CD4-positive, CD25-positive, alpha-beta regulatory T cell (primary cell): ENCODE data around the gene IER2. TPM values are rescaled to one million over a fixed set of nuclear protein-coding genes. Genes with fewer than 3 reads are reported as not detected.
A peak's percentile ranks its signal among the peaks of the same experiment; 100 is the strongest.

Experiments
- ATAC-seq, 2 donors: fragments of 150-1000 bp; cut with Tn5 transposase; one replicate each; pipeline ENCODE4 v1.10.0; 2021; ENCODE audit warnings: low read depth in 2 of 2, moderate number of reproducible peaks in 2 of 2, moderate library complexity in 1 of 2
- DNase-seq, 3 donors: peaks; one replicate each; pipeline versions ENCODE4 v3.0.0 to v3.0.0-alpha.2; 2012 to 2022; ENCODE audit warnings: mixed read lengths in 1 of 3
- H3K27ac ChIP-seq: one replicate; pipeline ENCODE4 v1.7.0; 2013; ENCODE audit warnings: mild to moderate bottlenecking, low read length; ENCODE audit not compliant: insufficient read depth, poor library complexity, severe bottlenecking
- H3K27me3 ChIP-seq: one replicate; pipeline ENCODE4 v1.7.0; 2013; ENCODE audit warnings: low read length; ENCODE audit not compliant: control insufficient read depth, insufficient read depth
- H3K36me3 ChIP-seq: one replicate; pipeline ENCODE4 v1.7.0; 2013; ENCODE audit warnings: mild to moderate bottlenecking, low read length, moderate library complexity; ENCODE audit not compliant: control insufficient read depth, insufficient read depth
- H3K4me1 ChIP-seq: 2 replicates; pipeline ENCODE4 v1.7.0; 2013; ENCODE audit warnings: mild to moderate bottlenecking, low read length; ENCODE audit not compliant: insufficient read depth, control insufficient read depth, poor library complexity, severe bottlenecking
- H3K4me3 ChIP-seq: one replicate; pipeline ENCODE4 v1.7.0; 2013; ENCODE audit warnings: low read depth, mild to moderate bottlenecking, low read length, moderate library complexity
- H3K9me3 ChIP-seq, 2 experiments: 1 replicate in 1 of 2; 2 replicates in 1 of 2; pipeline ENCODE4 v1.7.0; 2013; ENCODE audit warnings: low read length in 2 of 2, mild to moderate bottlenecking in 1 of 2, moderate library complexity in 1 of 2; ENCODE audit not compliant: control insufficient read depth in 2 of 2
- H3K27ac Mint-ChIP-seq, 3 donors: one replicate each; pipeline ENCODE4 v1.8.0; 2020 to 2022; ENCODE audit warnings: mild to moderate bottlenecking in 3 of 3, mixed read lengths in 3 of 3, moderate library complexity in 2 of 3
- H3K27me3 Mint-ChIP-seq: one replicate; pipeline ENCODE4 v1.8.0; 2022; ENCODE audit warnings: mild to moderate bottlenecking, mixed read lengths
- H3K36me3 Mint-ChIP-seq: one replicate; pipeline ENCODE4 v1.8.0; 2020; ENCODE audit warnings: mixed read lengths
- H3K4me1 Mint-ChIP-seq, 4 donors: one replicate each; pipeline ENCODE4 v1.8.0; 2020 to 2022; ENCODE audit warnings: mixed read lengths in 4 of 4, mild to moderate bottlenecking in 1 of 4
- H3K4me3 Mint-ChIP-seq, 4 donors: one replicate each; pipeline ENCODE4 v1.8.0; 2020 to 2022; ENCODE audit warnings: mild to moderate bottlenecking in 4 of 4, mixed read lengths in 4 of 4, moderate library complexity in 3 of 4
- H3K9me3 Mint-ChIP-seq, 7 donors: one replicate each; pipeline ENCODE4 v1.8.0; 2020 to 2022; ENCODE audit warnings: mixed read lengths in 7 of 7, mild to moderate bottlenecking in 3 of 7, moderate library complexity in 2 of 7
- polyA plus RNA-seq, 4 donors: library from polyadenylated mRNA; unstranded; fragments of 300-500 nt; fragmentation: Illumina TruSeq; gene quantifications; one replicate each; pipeline ENCODE4 v1.2.3, GENCODE V29; 2021
- total RNA-seq: library from RNA; stranded (reverse); gene quantifications from one replicate; pipeline ENCODE4 v1.2.3, GENCODE V29; 2022

Gene IER2
- total and polyA plus RNA-seq, 5 donors from 2014 or later: 144 to 478 (median 215) TPM

DNA sequence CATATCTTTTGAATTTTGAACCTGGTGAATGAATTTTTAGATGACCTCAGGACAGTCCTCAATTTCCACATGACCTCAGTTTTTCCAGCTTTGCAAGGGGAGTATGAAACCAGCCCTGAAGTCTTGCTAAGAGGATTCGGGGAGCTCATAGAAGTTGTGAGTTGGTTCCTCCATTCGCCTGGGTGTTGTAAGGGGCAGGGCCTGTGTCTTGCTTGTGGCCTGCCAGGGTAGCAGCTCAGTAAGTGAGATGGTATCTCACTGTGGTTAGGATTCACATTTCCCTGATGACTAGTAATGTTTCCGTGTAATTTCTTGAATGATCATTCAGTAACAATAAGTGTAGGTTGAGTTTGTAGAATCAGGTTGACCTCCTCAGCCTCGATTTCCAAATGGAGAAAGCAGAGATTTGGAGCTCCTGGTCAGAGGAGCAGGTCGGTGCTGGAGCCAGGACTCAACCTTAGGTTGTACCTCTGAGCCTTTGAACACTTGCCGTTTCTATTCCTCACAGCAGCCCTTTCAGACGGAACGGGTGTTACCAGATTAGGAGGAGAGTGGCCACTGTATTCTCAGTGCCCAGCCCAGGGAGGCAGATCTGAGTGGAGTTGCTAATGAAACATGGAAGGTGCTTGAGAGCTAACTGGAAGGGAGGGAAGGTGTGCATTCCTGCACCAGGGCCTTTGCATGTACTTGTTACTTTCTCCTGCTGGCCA is 17.6 kb upstream of the IER2 start:
- Histone ChIP-seq H3K9me3 (no peaks in the 10 kb centered on the region), H3K27me3 (no peaks in the 10 kb centered on the region), H3K4me3 (peak overlapping the region; percentile 44), H3K36me3 (peaks cover 12% of the 10 kb centered on the region), H3K27ac (peak overlapping the region; percentile 56), H3K4me1 (peaks cover 20% of the 10 kb centered on the region)
- H3K27ac Mint-ChIP-seq: peak overlapping the region; percentile 83 to 92 (median 92)
- DNase-seq (peak in 2 of 3 donors; percentile 45 to 73), ATAC-seq (peak; percentile 90)
- H3K27me3 Mint-ChIP-seq: no peaks in the 10 kb centered on the region
- H3K9me3 Mint-ChIP-seq: no peaks in the 10 kb centered on the region
- H3K4me3 Mint-ChIP-seq: peak overlapping the region; percentile 37 to 69 (median 48)
- peaks cover 4% of the 10 kb centered on the region for H3K36me3 Mint-ChIP-seq
- H3K4me1 Mint-ChIP-seq: peaks cover 6 to 37% (median 23%) of the 10 kb centered on the region in 4 donors

DNA sequence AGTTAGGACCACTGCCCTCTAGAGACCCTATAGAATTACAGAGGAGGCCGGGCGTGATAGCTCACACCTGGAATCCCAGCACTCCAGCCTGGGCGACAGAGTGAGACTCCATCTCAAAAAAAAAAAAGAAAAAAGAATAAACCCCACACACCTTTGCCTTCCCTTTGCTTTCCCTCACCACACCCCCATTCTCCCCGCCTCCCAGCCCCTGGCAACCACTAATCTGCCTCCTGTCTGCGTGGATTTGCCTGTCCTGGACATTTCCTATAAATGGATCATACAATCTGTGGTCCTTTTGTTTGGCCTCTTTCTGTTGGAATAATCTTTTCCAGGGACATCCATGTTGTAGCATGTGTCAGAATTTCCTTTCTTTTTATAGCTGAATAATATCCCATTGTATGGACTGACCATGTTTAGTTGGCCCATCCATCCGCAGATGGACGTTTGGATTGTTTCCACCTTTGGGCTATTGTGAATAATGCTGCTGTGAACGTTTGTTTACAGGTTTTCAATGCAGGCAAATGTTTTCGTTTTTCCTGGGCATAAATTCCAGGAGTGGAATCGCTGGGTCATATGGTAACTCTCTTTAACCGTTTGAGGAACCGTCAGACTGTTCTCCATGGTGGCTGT is 16.9 kb upstream of the IER2 start:
- H3K27ac ChIP-seq: no peak overlapping the region

DNA sequence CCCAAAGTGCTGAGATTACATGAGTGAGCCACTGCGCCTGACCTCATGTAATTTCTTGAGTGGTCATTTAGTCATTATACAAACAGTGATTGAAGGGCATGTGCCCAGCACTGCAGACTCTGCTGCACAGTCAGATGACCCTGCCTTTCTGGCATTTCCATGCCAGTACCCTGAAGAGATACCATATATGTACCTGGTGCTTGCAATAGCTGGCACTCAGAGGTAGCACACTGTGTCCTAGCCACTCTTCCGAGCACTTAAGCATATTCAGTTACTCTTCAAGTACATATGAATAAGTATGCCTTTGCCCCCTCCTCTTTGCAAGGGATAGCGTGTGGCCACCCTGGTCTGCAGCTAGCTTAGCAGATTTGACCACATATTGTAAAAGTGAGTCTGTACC is 15.6 kb upstream of the IER2 start:
- H3K36me3 ChIP-seq: peaks cover 24% of the 10 kb centered on the region
- peaks cover 20% of the 10 kb centered on the region for H3K4me1 ChIP-seq
- H3K4me3 ChIP-seq: no peak overlapping the region
- no peaks in the 10 kb centered on the region for H3K27me3 ChIP-seq
- H3K27me3 Mint-ChIP-seq: no peaks in the 10 kb centered on the region
- peaks cover 6 to 24% (median 17%) of the 10 kb centered on the region in 4 donors for H3K4me1 Mint-ChIP-seq
- no peaks in the 10 kb centered on the region for H3K9me3 Mint-ChIP-seq
- no peak overlapping the region for H3K27ac ChIP-seq
- DNase-seq (no peak), ATAC-seq (no peak)
- no peaks in the 10 kb centered on the region for H3K9me3 ChIP-seq
- peak overlapping the region in 1 of 3 donors; percentile 60 for H3K27ac Mint-ChIP-seq
- H3K36me3 Mint-ChIP-seq: peaks cover 8% of the 10 kb centered on the region
- H3K4me3 Mint-ChIP-seq: no peak overlapping the region

More for the DNA sequence above, 16.9 kb upstream of the IER2 start:
- Histone ChIP-seq H3K4me3 (no peak overlapping the region), H3K9me3 (no peaks in the 10 kb centered on the region), H3K36me3 (peaks cover 19% of the 10 kb centered on the region), H3K4me1 (peaks cover 20% of the 10 kb centered on the region), H3K27me3 (no peaks in the 10 kb centered on the region)
- ATAC-seq: no peak
- Mint-ChIP-seq H3K36me3 (peaks cover 8% of the 10 kb centered on the region), H3K4me1 (peaks cover 6 to 31% (median 19%) of the 10 kb centered on the region in 4 donors), H3K27me3 (no peaks in the 10 kb centered on the region), H3K9me3 (no peaks in the 10 kb centered on the region), H3K4me3 (peak overlapping the region in 1 of 4 donors; percentile 44), H3K27ac (peak overlapping the region in 2 of 3 donors; percentile 83 to 92)
- no peak for DNase-seq

DNA sequence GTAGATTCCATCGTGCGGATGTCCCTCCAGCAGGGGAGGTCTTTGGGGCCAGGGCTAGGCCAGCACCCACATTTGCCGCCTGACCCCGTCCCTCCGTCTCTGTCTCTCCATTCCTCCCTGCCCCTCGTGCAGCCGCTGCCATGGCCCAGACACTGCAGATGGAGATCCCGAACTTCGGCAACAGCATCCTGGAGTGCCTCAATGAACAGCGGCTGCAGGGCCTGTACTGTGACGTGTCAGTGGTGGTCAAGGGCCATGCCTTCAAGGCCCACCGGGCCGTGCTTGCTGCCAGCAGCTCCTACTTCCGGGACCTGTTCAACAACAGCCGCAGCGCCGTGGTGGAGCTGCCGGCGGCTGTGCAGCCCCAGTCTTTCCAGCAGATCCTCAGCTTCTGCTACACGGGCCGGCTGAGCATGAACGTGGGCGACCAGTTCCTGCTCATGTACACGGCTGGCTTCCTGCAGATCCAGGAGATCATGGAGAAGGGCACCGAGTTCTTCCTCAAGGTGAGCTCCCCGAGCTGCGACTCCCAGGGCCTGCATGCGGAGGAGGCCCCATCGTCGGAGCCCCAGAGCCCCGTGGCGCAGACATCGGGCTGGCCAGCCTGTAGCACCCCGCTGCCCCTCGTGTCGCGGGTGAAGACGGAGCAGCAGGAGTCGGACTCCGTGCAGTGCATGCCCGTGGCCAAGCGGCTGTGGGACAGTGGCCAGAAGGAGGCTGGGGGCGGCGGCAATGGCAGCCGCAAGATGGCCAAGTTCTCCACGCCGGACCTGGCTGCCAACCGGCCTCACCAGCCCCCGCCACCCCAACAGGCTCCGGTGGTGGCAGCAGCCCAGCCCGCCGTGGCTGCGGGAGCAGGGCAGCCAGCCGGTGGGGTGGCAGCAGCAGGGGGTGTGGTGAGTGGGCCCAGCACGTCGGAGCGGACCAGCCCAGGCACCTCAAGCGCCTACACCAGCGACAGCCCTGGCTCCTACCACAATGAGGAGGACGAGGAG is 14.8 kb upstream of the IER2 start:
- no peaks in the 10 kb centered on the region for H3K27me3 Mint-ChIP-seq
- peaks cover 8% of the 10 kb centered on the region for H3K36me3 Mint-ChIP-seq
- Histone ChIP-seq H3K27ac (no peak overlapping the region), H3K4me3 (no peak overlapping the region), H3K9me3 (no peaks in the 10 kb centered on the region), H3K4me1 (peaks cover 20% of the 10 kb centered on the region), H3K27me3 (no peaks in the 10 kb centered on the region), H3K36me3 (peaks cover 24% of the 10 kb centered on the region)
- peaks cover 6 to 24% (median 17%) of the 10 kb centered on the region in 4 donors for H3K4me1 Mint-ChIP-seq
- no peak overlapping the region for H3K27ac Mint-ChIP-seq
- no peaks in the 10 kb centered on the region for H3K9me3 Mint-ChIP-seq
- H3K4me3 Mint-ChIP-seq: no peak overlapping the region
- ATAC-seq (no peak), DNase-seq (no peak)

DNA sequence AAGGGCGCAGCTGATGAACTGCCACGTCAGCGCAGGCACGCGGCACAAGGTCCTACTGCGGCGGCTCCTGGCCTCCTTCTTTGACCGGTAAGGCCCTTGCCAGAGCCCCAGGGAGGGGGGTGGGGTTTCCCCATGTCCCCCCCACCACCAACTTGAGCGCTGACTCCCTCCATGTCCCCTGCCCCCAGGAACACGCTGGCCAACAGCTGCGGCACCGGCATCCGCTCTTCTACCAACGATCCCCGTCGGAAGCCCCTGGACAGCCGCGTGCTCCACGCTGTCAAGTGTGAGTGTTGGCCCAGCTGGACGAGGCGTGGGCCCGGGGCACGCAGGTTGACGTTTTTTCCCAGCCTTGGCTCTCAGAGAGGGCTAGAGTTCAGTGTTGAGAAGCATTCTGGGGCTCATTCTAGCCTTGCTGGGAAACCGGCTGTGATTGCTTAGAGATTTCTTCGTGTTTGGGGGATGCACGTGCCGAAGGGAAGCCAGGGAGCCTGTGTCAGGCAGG is 12.9 kb upstream of the IER2 start:
- DNase-seq (no peak), ATAC-seq (no peak)
- Histone ChIP-seq H3K9me3 (no peaks in the 10 kb centered on the region), H3K4me1 (peaks cover 12% of the 10 kb centered on the region), H3K27me3 (no peaks in the 10 kb centered on the region), H3K36me3 (peaks cover 24% of the 10 kb centered on the region), H3K27ac (no peak overlapping the region), H3K4me3 (no peak overlapping the region)
- no peaks in the 10 kb centered on the region for H3K9me3 Mint-ChIP-seq
- H3K27me3 Mint-ChIP-seq: no peaks in the 10 kb centered on the region
- H3K4me3 Mint-ChIP-seq: no peak overlapping the region
- peaks cover 12% of the 10 kb centered on the region for H3K36me3 Mint-ChIP-seq
- H3K4me1 Mint-ChIP-seq: peaks cover 5 to 14% (median 13%) of the 10 kb centered on the region in 4 donors
- no peak overlapping the region for H3K27ac Mint-ChIP-seq

DNA sequence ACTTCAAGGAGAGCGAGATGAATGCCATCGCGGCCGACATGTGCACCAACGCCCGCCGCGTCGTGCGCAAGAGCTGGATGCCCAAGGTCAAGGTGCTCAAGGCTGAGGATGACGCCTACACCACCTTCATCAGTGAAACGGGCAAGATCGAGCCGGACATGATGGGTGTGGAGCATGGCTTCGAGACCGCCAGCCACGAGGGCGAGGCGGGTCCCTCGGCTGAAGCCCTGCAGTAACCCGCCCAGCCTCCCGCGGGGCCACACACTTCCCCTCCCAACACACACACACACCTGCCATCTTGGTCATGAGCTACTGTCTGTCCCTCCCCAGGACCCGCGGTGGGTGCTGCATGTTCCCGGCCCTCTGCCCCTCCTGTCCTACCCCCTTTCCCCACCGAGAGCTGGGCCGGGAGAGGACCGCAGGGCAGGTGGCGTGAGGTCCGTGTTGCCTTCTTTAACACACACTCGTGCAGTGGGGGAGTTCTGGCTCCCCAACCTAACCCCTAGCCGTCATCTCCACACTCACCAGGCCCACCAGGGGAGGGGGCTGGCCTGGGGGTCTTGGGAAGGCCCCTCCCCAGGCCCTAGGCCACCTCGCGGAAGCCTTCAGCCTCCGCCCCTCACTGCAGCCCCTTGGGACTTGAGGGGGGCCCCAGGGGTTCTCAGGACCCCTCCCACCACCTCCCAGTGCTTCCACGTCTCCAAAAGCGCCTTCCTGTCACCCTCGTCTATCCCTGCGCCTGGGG is 11.9 kb upstream of the IER2 start:
- Histone ChIP-seq H3K4me1 (peaks cover 2% of the 10 kb centered on the region), H3K27ac (no peak overlapping the region), H3K9me3 (no peaks in the 10 kb centered on the region), H3K36me3 (peaks cover 24% of the 10 kb centered on the region), H3K4me3 (no peak overlapping the region), H3K27me3 (no peaks in the 10 kb centered on the region)
- Mint-ChIP-seq H3K36me3 (peaks cover 12% of the 10 kb centered on the region), H3K9me3 (no peaks in the 10 kb centered on the region), H3K27ac (no peak overlapping the region), H3K27me3 (no peaks in the 10 kb centered on the region), H3K4me1 (peaks cover 0 to 4% (median 4%) of the 10 kb centered on the region in 4 donors), H3K4me3 (no peak overlapping the region)
- ATAC-seq (no peak), DNase-seq (no peak)

DNA sequence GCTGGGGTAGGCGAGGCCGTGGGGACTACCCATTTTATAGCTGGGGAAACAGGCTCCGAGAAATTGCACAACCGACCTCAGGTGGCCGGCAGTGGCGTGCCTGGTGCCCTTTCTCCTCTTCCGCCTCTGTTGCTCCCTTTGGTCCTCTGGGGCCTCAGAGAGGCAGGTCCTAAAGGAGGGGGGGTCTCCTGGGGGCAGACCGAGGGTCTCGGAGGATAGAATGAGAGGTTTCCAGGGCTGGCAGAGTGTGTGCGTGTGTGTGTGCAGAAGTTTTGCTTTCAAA is 11.4 kb upstream of the IER2 start:
- no peaks in the 10 kb centered on the region for H3K9me3 Mint-ChIP-seq
- ATAC-seq (no peak), DNase-seq (no peak)
- H3K27me3 ChIP-seq: no peaks in the 10 kb centered on the region
- no peak overlapping the region for H3K27ac Mint-ChIP-seq
- H3K4me1 Mint-ChIP-seq: no peaks in the 10 kb centered on the region
- H3K4me1 ChIP-seq: no peaks in the 10 kb centered on the region
- H3K36me3 Mint-ChIP-seq: peaks cover 12% of the 10 kb centered on the region
- H3K27me3 Mint-ChIP-seq: no peaks in the 10 kb centered on the region
- H3K36me3 ChIP-seq: peaks cover 24% of the 10 kb centered on the region
- H3K4me3 Mint-ChIP-seq: no peak overlapping the region
- H3K9me3 ChIP-seq: no peaks in the 10 kb centered on the region
- H3K27ac ChIP-seq: no peak overlapping the region
- H3K4me3 ChIP-seq: no peak overlapping the region
